ENCODE data around the gene KRTAP10-1.

Gene KRTAP10-1

GRCh38 chr21:44549525-44550211 lies 9.7 kb upstream of the KRTAP10-1 start:
- Histone ChIP-seq H3K27ac (ENCODE audit: insufficient read depth, low read length, poor library complexity, severe bottlenecking) (no peak overlapping the region), H3K9me3 (ENCODE audit: control insufficient read depth, low read length) (no peaks in the 10 kb centered on the region), H3K27me3 (replicated peaks; ENCODE audit: control insufficient read depth, insufficient read depth, low read length, poor library complexity, severe bottlenecking) (no peaks in the 10 kb centered on the region), H3K4me1 (ENCODE audit: control insufficient read depth, insufficient read depth, low read length, poor library complexity, severe bottlenecking) (peaks cover 9% of the 10 kb centered on the region), H3K4me3 (ENCODE audit: insufficient read depth, low read depth, low read length, poor library complexity, severe bottlenecking) (no peak overlapping the region), H3K36me3 (ENCODE audit: control insufficient read depth, insufficient read depth, low read length) (no peaks in the 10 kb centered on the region)
- no peak for DNase-seq

DNA sequence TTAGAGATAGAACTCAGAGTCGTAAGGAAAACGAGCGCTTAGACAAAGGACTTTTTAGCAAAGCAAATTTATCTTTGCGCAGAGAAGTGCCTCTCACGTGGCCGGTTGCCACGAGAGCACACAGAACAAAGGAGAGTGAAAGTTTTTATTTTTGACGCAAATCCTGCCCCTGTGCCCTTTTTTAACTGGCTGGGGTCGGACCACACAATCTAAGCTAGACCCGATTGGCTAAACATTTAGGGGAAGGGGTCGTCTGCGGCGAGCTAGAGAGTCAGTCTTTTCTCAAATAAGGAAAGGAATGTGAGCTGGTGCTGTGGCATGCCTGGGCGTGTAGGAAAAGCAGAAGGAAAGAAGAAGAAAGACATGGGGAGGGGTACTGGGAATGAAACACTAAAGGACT lies 8.9 kb upstream of the KRTAP10-1 start:
- peaks cover 9% of the 10 kb centered on the region for H3K4me1 ChIP-seq (ENCODE audit: control insufficient read depth, insufficient read depth, low read length, poor library complexity, severe bottlenecking)
- H3K27me3 ChIP-seq (replicated peaks; ENCODE audit: control insufficient read depth, insufficient read depth, low read length, poor library complexity, severe bottlenecking): no peaks in the 10 kb centered on the region
- H3K9me3 ChIP-seq (ENCODE audit: control insufficient read depth, low read length): no peaks in the 10 kb centered on the region
- H3K36me3 ChIP-seq (ENCODE audit: control insufficient read depth, insufficient read depth, low read length): no peaks in the 10 kb centered on the region
- no peak overlapping the region for H3K4me3 ChIP-seq (ENCODE audit: insufficient read depth, low read depth, low read length, poor library complexity, severe bottlenecking)
- no peak overlapping the region for H3K27ac ChIP-seq (ENCODE audit: insufficient read depth, low read length, poor library complexity, severe bottlenecking)
- no peak for DNase-seq

DNA sequence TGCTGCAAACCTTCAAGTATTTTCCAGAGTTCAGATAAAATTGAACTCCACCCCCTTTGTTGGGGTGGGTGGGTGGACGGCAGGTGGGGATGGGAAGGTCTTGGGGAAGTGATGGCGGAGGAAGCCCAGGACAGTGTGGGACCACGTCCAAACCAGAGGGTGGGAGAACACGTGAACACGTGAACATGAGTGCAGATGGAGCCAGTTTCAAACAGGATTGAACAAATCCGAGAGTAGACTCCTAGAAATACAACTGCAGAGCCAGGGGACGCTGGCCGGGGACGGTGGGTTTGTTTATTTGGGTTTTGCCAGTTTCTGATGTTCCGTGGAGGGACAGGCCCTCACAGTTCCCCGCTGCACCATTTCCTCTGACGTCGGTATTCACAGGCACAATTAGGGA lies 8.4 kb upstream of the KRTAP10-1 start:
- Histone ChIP-seq H3K27me3 (replicated peaks; ENCODE audit: control insufficient read depth, insufficient read depth, low read length, poor library complexity, severe bottlenecking) (no peaks in the 10 kb centered on the region), H3K9me3 (ENCODE audit: control insufficient read depth, low read length) (no peaks in the 10 kb centered on the region), H3K27ac (ENCODE audit: insufficient read depth, low read length, poor library complexity, severe bottlenecking) (no peak overlapping the region), H3K4me1 (ENCODE audit: control insufficient read depth, insufficient read depth, low read length, poor library complexity, severe bottlenecking) (peaks cover 9% of the 10 kb centered on the region), H3K4me3 (ENCODE audit: insufficient read depth, low read depth, low read length, poor library complexity, severe bottlenecking) (no peak overlapping the region), H3K36me3 (ENCODE audit: control insufficient read depth, insufficient read depth, low read length) (no peaks in the 10 kb centered on the region)
- DNase-seq: no peak

- no peak for DNase-seq
- Histone ChIP-seq H3K4me1 (ENCODE audit: control insufficient read depth, insufficient read depth, low read length, poor library complexity, severe bottlenecking) (peaks cover 9% of the 10 kb centered on the region), H3K4me3 (ENCODE audit: insufficient read depth, low read depth, low read length, poor library complexity, severe bottlenecking) (no peak overlapping the region), H3K27ac (ENCODE audit: insufficient read depth, low read length, poor library complexity, severe bottlenecking) (peak overlapping the region; percentile 36), H3K36me3 (ENCODE audit: control insufficient read depth, insufficient read depth, low read length) (no peaks in the 10 kb centered on the region), H3K9me3 (ENCODE audit: control insufficient read depth, low read length) (no peaks in the 10 kb centered on the region), H3K27me3 (replicated peaks; ENCODE audit: control insufficient read depth, insufficient read depth, low read length, poor library complexity, severe bottlenecking) (no peaks in the 10 kb centered on the region)
Measured at GRCh38 chr21:44547656-44548331, 7.8 kb upstream of the KRTAP10-1 start.

DNA sequence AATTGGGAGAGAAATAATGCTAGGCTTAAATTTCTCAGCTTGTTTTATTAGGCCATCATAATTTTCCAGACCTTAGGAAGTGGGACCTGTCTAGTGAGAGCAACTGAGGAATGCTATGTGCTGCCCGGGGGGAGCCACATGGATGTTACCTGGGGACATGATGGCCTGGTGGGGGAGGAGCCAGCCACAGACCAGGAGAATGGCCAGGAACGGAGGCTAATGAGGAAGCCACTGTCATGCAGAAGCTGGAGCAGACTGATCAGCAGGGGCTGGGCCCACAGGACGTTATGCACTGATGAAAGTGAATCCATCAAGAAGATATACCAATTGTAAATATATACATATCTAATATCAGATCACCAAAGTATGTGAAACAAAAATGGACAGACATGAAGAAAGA lies 4.6 kb upstream of the KRTAP10-1 start:
- Histone ChIP-seq H3K4me1 (ENCODE audit: control insufficient read depth, insufficient read depth, low read length, poor library complexity, severe bottlenecking) (peaks cover 9% of the 10 kb centered on the region), H3K9me3 (ENCODE audit: control insufficient read depth, low read length) (no peaks in the 10 kb centered on the region), H3K27ac (ENCODE audit: insufficient read depth, low read length, poor library complexity, severe bottlenecking) (no peak overlapping the region), H3K27me3 (replicated peaks; ENCODE audit: control insufficient read depth, insufficient read depth, low read length, poor library complexity, severe bottlenecking) (no peaks in the 10 kb centered on the region), H3K36me3 (ENCODE audit: control insufficient read depth, insufficient read depth, low read length) (no peaks in the 10 kb centered on the region), H3K4me3 (ENCODE audit: insufficient read depth, low read depth, low read length, poor library complexity, severe bottlenecking) (no peak overlapping the region)
- no peak for DNase-seq

- no peaks in the 10 kb centered on the region for H3K27me3 ChIP-seq (replicated peaks; ENCODE audit: control insufficient read depth, insufficient read depth, low read length, poor library complexity, severe bottlenecking)
- DNase-seq: no peak
- no peak overlapping the region for H3K27ac ChIP-seq (ENCODE audit: insufficient read depth, low read length, poor library complexity, severe bottlenecking)
- H3K4me1 ChIP-seq (ENCODE audit: control insufficient read depth, insufficient read depth, low read length, poor library complexity, severe bottlenecking): peaks cover 6% of the 10 kb centered on the region
- no peaks in the 10 kb centered on the region for H3K9me3 ChIP-seq (ENCODE audit: control insufficient read depth, low read length)
- no peaks in the 10 kb centered on the region for H3K36me3 ChIP-seq (ENCODE audit: control insufficient read depth, insufficient read depth, low read length)
- H3K4me3 ChIP-seq (ENCODE audit: insufficient read depth, low read depth, low read length, poor library complexity, severe bottlenecking): no peak overlapping the region
Measured at GRCh38 chr21:44542716-44543115, 2.7 kb upstream of the KRTAP10-1 start.

DNA sequence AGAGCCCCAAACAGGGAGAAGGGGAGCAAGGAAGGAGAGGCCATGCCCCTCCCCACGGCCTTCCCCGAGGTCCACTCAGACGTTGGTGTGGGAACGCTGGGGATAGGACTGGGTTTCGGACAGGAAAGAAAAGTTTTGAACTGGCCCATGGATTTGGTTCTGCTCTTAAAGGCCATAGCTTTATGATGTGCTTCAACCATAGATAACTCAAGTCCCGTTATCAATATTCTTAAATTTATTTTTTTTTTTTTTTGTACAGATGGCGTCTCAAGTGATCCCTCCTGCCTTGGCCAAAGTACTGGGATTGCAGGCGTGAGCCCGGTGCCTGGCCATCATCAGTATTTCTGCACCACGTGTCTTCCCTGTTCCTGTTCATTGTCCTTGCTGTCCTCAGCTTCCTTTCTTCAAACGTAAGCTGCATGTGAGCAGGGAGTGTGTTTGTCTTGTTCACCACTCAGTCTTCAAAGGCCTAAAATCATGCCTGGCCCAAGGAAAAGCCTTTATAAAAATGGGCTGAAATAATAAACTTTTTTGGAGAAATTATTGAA lies 820 bp upstream of the KRTAP10-1 start:
- no peaks in the 10 kb centered on the region for H3K27me3 ChIP-seq (replicated peaks; ENCODE audit: control insufficient read depth, insufficient read depth, low read length, poor library complexity, severe bottlenecking)
- H3K4me1 ChIP-seq (ENCODE audit: control insufficient read depth, insufficient read depth, low read length, poor library complexity, severe bottlenecking): no peaks in the 10 kb centered on the region
- no peaks in the 10 kb centered on the region for H3K9me3 ChIP-seq (ENCODE audit: control insufficient read depth, low read length)
- no peak overlapping the region for H3K4me3 ChIP-seq (ENCODE audit: insufficient read depth, low read depth, low read length, poor library complexity, severe bottlenecking)
- no peak for DNase-seq
- no peak overlapping the region for H3K27ac ChIP-seq (ENCODE audit: insufficient read depth, low read length, poor library complexity, severe bottlenecking)
- H3K36me3 ChIP-seq (ENCODE audit: control insufficient read depth, insufficient read depth, low read length): no peaks in the 10 kb centered on the region

DNA sequence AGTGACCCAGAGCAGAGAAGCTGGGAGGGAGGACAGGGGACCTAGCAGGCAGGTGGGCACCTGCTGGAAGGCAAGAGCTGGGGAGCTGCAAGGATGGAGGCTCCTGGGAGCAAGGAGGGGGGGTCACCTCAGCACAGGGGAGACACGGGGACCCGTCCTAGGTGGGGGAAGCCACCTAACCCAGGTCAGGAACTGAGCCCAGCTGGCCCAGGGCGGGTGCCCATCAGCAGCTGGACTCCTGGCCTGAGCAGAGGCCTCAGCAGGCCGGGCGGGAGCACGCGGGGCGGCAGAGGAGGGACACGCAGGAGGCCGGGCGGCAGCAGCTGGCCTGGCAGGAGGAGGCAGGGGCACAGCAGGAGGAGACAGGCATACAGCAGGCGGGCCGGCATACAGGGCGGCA lies 949 bp downstream of the KRTAP10-1 start:
- H3K4me3 ChIP-seq (ENCODE audit: insufficient read depth, low read depth, low read length, poor library complexity, severe bottlenecking): no peak overlapping the region
- no peaks in the 10 kb centered on the region for H3K36me3 ChIP-seq (ENCODE audit: control insufficient read depth, insufficient read depth, low read length)
- no peaks in the 10 kb centered on the region for H3K4me1 ChIP-seq (ENCODE audit: control insufficient read depth, insufficient read depth, low read length, poor library complexity, severe bottlenecking)
- no peak overlapping the region for H3K27ac ChIP-seq (ENCODE audit: insufficient read depth, low read length, poor library complexity, severe bottlenecking)
- H3K9me3 ChIP-seq (ENCODE audit: control insufficient read depth, low read length): no peaks in the 10 kb centered on the region
- H3K27me3 ChIP-seq (replicated peaks; ENCODE audit: control insufficient read depth, insufficient read depth, low read length, poor library complexity, severe bottlenecking): no peaks in the 10 kb centered on the region
- no peak for DNase-seq

DNA sequence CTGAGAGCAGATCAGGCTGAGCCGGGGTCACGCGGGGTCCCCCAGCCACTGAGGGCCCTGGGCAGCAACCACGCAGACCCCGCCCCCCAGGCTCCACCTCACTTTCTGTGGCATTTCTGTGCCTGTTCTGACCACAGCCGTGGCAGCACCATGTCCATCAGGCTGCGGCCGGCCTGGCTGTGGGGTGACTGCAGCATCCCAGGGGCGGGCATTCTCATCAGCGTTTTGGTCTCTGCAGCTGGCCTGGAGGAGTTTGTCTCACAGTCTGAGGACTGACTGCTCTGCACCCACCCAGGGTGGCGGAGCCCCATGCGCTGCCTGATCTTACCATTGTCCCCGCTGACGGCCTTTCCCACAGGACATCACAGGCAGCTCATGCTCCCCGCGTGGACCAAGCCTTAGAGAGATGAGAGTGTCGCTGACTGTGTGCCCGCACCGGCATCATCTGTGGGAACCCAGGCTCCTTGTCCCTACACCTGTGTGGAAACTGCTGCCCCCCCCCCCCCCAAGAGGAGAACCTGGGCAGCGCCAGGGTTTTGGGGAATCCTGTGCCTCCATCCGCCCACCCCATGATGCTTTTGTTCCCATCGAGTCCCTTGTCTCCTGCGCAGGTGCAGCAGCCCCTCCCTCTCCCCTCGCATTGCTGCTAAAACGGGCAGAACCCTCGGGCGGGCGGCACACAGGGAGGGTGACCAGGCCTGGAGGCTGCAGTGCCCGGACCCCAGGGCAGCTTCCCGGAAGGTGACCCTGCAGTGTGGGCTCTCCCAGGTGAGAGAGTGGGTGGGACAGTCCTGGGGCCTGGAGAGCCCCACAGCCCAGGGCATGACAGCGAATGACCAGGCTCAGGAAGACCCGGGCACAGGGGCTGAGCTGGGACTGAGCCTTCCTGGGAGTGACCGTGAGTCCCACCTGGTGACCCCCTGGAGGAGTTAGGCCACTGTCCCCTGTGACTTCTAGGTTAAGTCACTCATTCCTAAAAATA lies 1.8 kb downstream of the KRTAP10-1 start:
- Histone ChIP-seq H3K27ac (ENCODE audit: insufficient read depth, low read length, poor library complexity, severe bottlenecking) (no peak overlapping the region), H3K36me3 (ENCODE audit: control insufficient read depth, insufficient read depth, low read length) (no peaks in the 10 kb centered on the region), H3K4me1 (ENCODE audit: control insufficient read depth, insufficient read depth, low read length, poor library complexity, severe bottlenecking) (no peaks in the 10 kb centered on the region), H3K27me3 (replicated peaks; ENCODE audit: control insufficient read depth, insufficient read depth, low read length, poor library complexity, severe bottlenecking) (no peaks in the 10 kb centered on the region), H3K9me3 (ENCODE audit: control insufficient read depth, low read length) (no peaks in the 10 kb centered on the region), H3K4me3 (ENCODE audit: insufficient read depth, low read depth, low read length, poor library complexity, severe bottlenecking) (no peak overlapping the region)
- no peak for DNase-seq
